ENCODE data around the gene ASTN2. TPM values are rescaled to one million over a fixed set of nuclear protein-coding genes. Genes with fewer than 3 reads are reported as not detected.

The ASTN2 gene
- total RNA-seq, 1 experiment from 2014 or later = 4.8 TPM

GRCh38 chr9:116984111-116984510 is 430.7 kb downstream of the ASTN2 start:
- Histone ChIP-seq H3K4me3 (replicated peaks in 1 of 2; ENCODE audit: low read depth in 1 of 2, low read length in 2 of 2) (no peak overlapping the region), H3K4me2 (ENCODE audit: low read length) (no peak overlapping the region), H4K20me1 (ENCODE audit: insufficient read depth) (no peaks in the 10 kb centered on the region), H3K27ac (ENCODE audit: low read depth, low read length) (no peak overlapping the region), H3K4me1 (ENCODE audit: control insufficient read depth in 1 of 2, insufficient read depth in 2 of 2, low read length in 2 of 2) (no peaks in the 10 kb centered on the region), H3K36me3 (ENCODE audit: control insufficient read depth in 1 of 2, insufficient read depth in 2 of 2, low read length in 2 of 2) (no peaks in the 10 kb centered on the region), H3K79me2 (ENCODE audit: insufficient read depth, low read length) (no peaks in the 10 kb centered on the region), H2AFZ (ENCODE audit: low read depth, low read length, poor library complexity, severe bottlenecking) (no peak overlapping the region), H3K9me3 (ENCODE audit: control insufficient read depth in 1 of 2, insufficient read depth in 1 of 2, low read depth in 1 of 2, low read length in 2 of 2) (no peaks in the 10 kb centered on the region), H3K9me2 (ENCODE audit: insufficient read depth) (no peaks in the 10 kb centered on the region), H3K27me3 (ENCODE audit: insufficient read depth, low read length) (no peaks in the 10 kb centered on the region), H3K9ac (ENCODE audit: low read length) (no peak overlapping the region)
- ChIA-PET POLR2A (no interaction called here), RAD21 (ENCODE audit: low non-redundant PET in 1 of 2, low total read pairs in 2 of 2, uncharacterized antibody in 2 of 2, unreplicated experiment in 2 of 2) (no interaction called here), CTCF (no interaction called here)
- DNase-seq (ENCODE audit: low read depth, low spot score) = no peak
- no TSS peak for BruUV-seq (replicated peaks)
- ATAC-seq = no peak
- intact Hi-C loops (cut with micrococcal nuclease) = no loop called here
- TF ChIP-seq YY1 (IDR thresholded peaks at IDR 0.05; ENCODE audit: extremely low read depth, insufficient replicate concordance, low read depth, low read length) (no peak), TCF7L2 (IDR thresholded peaks at IDR 0.05; ENCODE audit: borderline replicate concordance, extremely low read depth, insufficient read depth, insufficient read length) (no peak), ZNF274 (IDR thresholded peaks at IDR 0.05; ENCODE audit: low read depth, low read length) (no peak), RAD21 (IDR thresholded peaks at IDR 0.05; ENCODE audit: low read depth) (no peak), CTCF (IDR thresholded peaks at IDR 0.05 in 2 of 3, conservative IDR thresholded peaks at IDR 0.05 in 1 of 3; ENCODE audit: borderline replicate concordance in 1 of 3, insufficient read depth in 1 of 3, low read depth in 2 of 3, low read length in 2 of 3) (no peak), CEBPB (IDR thresholded peaks at IDR 0.05; ENCODE audit: low read depth) (no peak), ZBTB33 (IDR thresholded peaks at IDR 0.05; ENCODE audit: extremely low read depth, insufficient replicate concordance, low read length) (no peak), POLR2AphosphoS5 (IDR thresholded peaks at IDR 0.05; ENCODE audit: low read depth, low read length) (no peak), SRF (IDR thresholded peaks at IDR 0.05; ENCODE audit: low read depth) (no peak), ELF1 (IDR thresholded peaks at IDR 0.05; ENCODE audit: borderline replicate concordance, low read depth) (no peak), EZH2 (IDR thresholded peaks at IDR 0.05) (no peak), REST (IDR thresholded peaks at IDR 0.05; ENCODE audit: low read depth) (no peak), EZH2phosphoT487 (IDR thresholded peaks at IDR 0.05; ENCODE audit: borderline replicate concordance) (no peak), SP1 (IDR thresholded peaks at IDR 0.05; ENCODE audit: low read depth) (no peak), SIN3A (IDR thresholded peaks at IDR 0.05; ENCODE audit: low read depth) (no peak), FOSL1 (IDR thresholded peaks at IDR 0.05; ENCODE audit: low read depth) (no peak), CBX3 (IDR thresholded peaks at IDR 0.05; ENCODE audit: low read depth) (no peak), JUND (IDR thresholded peaks at IDR 0.05) (no peak)
